Glutamatergic neuron (in vitro differentiated cells): Measurements from ENCODE around the gene NECTIN1. TPM values are rescaled to one million over a fixed set of nuclear protein-coding genes. Genes with fewer than 3 reads are reported as not detected.

ENCODE experiments used
- DNase-seq: peaks from one replicate; pipeline ENCODE4 v3.0.0; 2022
- H3K27ac Mint-ChIP-seq: one replicate; pipeline ENCODE4 v1.8.0; 2020; ENCODE audit warnings: mild to moderate bottlenecking, mixed read lengths, inconsistent platforms; ENCODE audit not compliant: unreplicated experiment
- H3K27me3 Mint-ChIP-seq: one replicate; pipeline ENCODE4 v1.8.0; 2020; ENCODE audit warnings: mild to moderate bottlenecking, moderate library complexity, mixed read lengths, inconsistent platforms; ENCODE audit not compliant: unreplicated experiment
- H3K36me3 Mint-ChIP-seq: one replicate; pipeline ENCODE4 v1.8.0; 2020; ENCODE audit warnings: mild to moderate bottlenecking, mixed read lengths, inconsistent platforms; ENCODE audit not compliant: unreplicated experiment
- H3K4me1 Mint-ChIP-seq: one replicate; pipeline ENCODE4 v1.8.0; 2020; ENCODE audit warnings: mild to moderate bottlenecking, low read depth, mixed read lengths, inconsistent platforms; ENCODE audit not compliant: unreplicated experiment
- H3K4me3 Mint-ChIP-seq: one replicate; pipeline ENCODE4 v1.8.0; 2020; ENCODE audit warnings: mild to moderate bottlenecking, mixed read lengths, inconsistent platforms; ENCODE audit not compliant: unreplicated experiment
- H3K9me3 Mint-ChIP-seq: one replicate; pipeline ENCODE4 v1.8.0; 2020; ENCODE audit warnings: mild to moderate bottlenecking, moderate library complexity, mixed read lengths, inconsistent platforms; ENCODE audit not compliant: unreplicated experiment
- total RNA-seq: library from RNA; stranded (reverse); fragmentation: NEBNext Ultra II Directional; extraction: Animal tissue kit (Norgen Biotek cat#: 25700); gene quantifications from one replicate; pipeline ENCODE4 v1.2.1, GENCODE V29; 2021; ENCODE audit not compliant: unreplicated experiment
- TF ChIP-seq, protein P1 (sequence below): fragments of 200-600 bp; sonication (generic); IDR thresholded peaks from one replicate; pipeline ENCODE4 v1.5.0; 2021; ENCODE audit not compliant: partially characterized antibody, unreplicated experiment

Gene NECTIN1
- total RNA-seq, 1 donor from 2014 or later: 26.0 TPM

DNA sequence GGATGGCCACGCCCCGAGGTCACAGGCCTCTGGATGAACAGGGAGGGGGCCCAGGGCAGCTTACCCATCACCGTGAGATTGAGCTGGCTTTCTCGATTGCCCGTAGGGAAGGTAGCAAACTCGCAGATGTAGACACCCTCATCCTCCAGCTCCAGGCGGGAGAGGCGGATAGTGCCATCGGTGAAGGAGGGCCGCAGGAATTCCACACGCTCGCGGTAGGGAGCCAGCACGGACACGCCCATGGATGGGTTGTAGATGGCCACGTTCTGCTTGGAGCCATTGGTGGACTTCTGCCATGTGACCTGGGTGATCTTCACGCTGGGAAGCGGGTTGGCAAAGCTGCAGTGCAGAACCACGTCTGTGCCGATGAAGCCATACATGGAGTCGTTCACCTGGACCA lies 50.6 kb downstream of the NECTIN1 start:
- no peak overlapping the region for H3K4me3 Mint-ChIP-seq
- H3K27ac Mint-ChIP-seq: no peak overlapping the region
- peaks cover 6% of the 10 kb centered on the region for H3K27me3 Mint-ChIP-seq
- peaks cover 7% of the 10 kb centered on the region for H3K4me1 Mint-ChIP-seq
- peaks cover 19% of the 10 kb centered on the region for H3K36me3 Mint-ChIP-seq
- H3K9me3 Mint-ChIP-seq: peaks cover 8% of the 10 kb centered on the region
- TF ChIP-seq, protein P1, sequence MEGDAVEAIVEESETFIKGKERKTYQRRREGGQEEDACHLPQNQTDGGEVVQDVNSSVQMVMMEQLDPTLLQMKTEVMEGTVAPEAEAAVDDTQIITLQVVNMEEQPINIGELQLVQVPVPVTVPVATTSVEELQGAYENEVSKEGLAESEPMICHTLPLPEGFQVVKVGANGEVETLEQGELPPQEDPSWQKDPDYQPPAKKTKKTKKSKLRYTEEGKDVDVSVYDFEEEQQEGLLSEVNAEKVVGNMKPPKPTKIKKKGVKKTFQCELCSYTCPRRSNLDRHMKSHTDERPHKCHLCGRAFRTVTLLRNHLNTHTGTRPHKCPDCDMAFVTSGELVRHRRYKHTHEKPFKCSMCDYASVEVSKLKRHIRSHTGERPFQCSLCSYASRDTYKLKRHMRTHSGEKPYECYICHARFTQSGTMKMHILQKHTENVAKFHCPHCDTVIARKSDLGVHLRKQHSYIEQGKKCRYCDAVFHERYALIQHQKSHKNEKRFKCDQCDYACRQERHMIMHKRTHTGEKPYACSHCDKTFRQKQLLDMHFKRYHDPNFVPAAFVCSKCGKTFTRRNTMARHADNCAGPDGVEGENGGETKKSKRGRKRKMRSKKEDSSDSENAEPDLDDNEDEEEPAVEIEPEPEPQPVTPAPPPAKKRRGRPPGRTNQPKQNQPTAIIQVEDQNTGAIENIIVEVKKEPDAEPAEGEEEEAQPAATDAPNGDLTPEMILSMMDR: no peak
- no peak for DNase-seq

GRCh38 chr11:119677840-119678239 lies 51.2 kb downstream of the NECTIN1 start:
- no peak for DNase-seq
- Mint-ChIP-seq H3K36me3 (peaks cover 19% of the 10 kb centered on the region), H3K27me3 (peaks cover 6% of the 10 kb centered on the region), H3K27ac (no peak overlapping the region), H3K4me3 (no peak overlapping the region), H3K4me1 (peaks cover 6% of the 10 kb centered on the region), H3K9me3 (peaks cover 8% of the 10 kb centered on the region)
- TF ChIP-seq, protein P1: no peak

DNA sequence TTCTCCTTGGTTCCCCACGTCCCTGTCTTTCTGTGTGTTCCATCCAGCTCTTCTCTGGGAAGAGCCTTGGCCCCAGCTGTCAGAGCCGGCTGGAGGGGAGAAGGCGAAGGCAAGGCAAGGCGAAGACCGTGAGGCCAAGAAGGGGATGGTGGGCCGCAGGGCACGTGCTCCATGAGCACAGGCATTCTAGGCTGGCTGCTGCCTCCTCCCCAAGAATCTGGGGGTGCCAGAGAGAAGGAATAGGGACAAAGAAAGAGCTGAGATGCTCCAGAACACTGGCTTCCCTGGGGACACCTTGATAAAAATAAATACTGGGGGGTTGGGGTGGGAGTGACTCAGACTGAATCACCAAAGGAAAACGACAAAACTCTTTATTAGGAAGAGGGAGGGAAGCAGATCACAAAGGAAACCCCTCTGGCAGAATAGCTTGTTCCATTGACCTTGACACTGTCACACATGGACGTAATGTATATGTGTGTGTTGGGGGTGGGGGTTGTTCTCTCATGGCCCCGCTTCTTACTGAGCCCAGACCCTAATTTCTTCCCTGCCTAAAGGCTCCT lies 52.5 kb downstream of the NECTIN1 start:
- DNase-seq: no peak
- Mint-ChIP-seq H3K4me1 (peaks cover 11% of the 10 kb centered on the region), H3K4me3 (no peak overlapping the region), H3K27ac (no peak overlapping the region), H3K9me3 (peaks cover 12% of the 10 kb centered on the region), H3K27me3 (peaks cover 10% of the 10 kb centered on the region), H3K36me3 (peaks cover 19% of the 10 kb centered on the region)
- TF ChIP-seq, protein P1: no peak

DNA sequence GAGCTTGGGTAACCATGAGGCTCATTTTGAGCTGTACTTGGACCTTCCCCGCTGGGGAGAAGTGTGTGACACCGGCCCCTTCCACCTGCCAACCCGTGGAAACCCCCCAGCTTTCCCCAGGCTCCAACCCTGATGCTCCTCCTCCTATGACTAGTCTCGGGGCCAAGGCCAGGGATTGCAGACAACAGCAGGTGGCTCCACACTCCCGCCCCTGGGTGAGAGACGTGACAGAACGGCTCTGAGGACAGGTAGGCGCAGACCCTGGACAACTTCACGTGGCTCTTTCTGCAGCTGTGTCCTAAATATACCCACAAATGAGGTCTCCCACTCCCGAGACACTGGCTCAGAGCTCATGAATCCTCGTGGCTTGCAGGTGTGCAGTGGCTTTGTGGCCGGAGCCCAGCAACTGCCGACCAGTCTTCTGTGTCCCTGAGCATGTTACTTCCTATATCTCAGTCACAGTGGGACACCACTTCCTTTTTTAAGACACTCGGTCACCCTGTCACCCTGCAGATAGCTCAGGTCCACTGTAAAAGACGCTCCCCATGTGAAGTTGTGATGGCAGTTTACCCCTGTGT lies 55.2 kb downstream of the NECTIN1 start:
- H3K4me3 Mint-ChIP-seq: no peak overlapping the region
- DNase-seq: no peak
- TF ChIP-seq, protein P1: no peak
- H3K27me3 Mint-ChIP-seq: peaks cover 10% of the 10 kb centered on the region
- peaks cover 16% of the 10 kb centered on the region for H3K9me3 Mint-ChIP-seq
- H3K27ac Mint-ChIP-seq: no peak overlapping the region
- H3K4me1 Mint-ChIP-seq: peaks cover 16% of the 10 kb centered on the region
- H3K36me3 Mint-ChIP-seq: peaks cover 9% of the 10 kb centered on the region

GRCh38 chr11:119673052-119673758 lies 55.8 kb downstream of the NECTIN1 start:
- H3K27ac Mint-ChIP-seq: no peak overlapping the region
- peaks cover 15% of the 10 kb centered on the region for H3K36me3 Mint-ChIP-seq
- peaks cover 10% of the 10 kb centered on the region for H3K27me3 Mint-ChIP-seq

More at GRCh38 chr11:119673052-119673758, 55.8 kb downstream of the NECTIN1 start:
- DNase-seq: no peak
- no peak overlapping the region for H3K4me3 Mint-ChIP-seq
- H3K9me3 Mint-ChIP-seq: peaks cover 18% of the 10 kb centered on the region
- peaks cover 16% of the 10 kb centered on the region for H3K4me1 Mint-ChIP-seq
- TF ChIP-seq, protein P1: no peak
